ENCODE data around the gene INSR. TPM values are rescaled to one million over a fixed set of nuclear protein-coding genes. Genes with fewer than 3 reads are reported as not detected.

Gene INSR
- total RNA-seq, 1 donor from 2014 or later: 3.2 TPM

DNA sequence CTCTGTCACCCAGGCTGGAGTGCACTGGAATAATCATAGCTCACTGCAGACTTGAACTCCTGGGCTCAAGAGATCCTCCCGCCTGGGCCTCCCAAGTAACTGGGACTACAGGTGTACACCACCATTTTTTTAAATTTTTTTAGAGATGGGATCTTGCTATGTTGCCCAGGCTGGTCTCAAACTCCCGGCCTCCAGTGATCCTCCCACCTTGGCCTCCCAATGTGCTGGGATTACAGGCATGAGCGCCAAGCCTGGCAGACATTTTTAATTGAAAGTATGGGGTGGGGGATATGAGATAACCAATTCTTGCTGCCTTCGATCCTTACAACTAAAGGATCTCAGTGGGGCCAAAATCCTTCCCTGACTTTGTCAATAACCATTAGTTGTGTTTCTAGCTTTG lies 132.9 kb downstream of the INSR start:
- intact Hi-C loops (cut with micrococcal nuclease): no loop called here
- CTCF ChIA-PET: no interaction called here
- Mint-ChIP-seq H3K4me3 (no peak overlapping the region), H3K36me3 (ENCODE audit: low read depth) (no peaks in the 10 kb centered on the region), H3K27me3 (no peaks in the 10 kb centered on the region), H3K4me1 (no peaks in the 10 kb centered on the region), H3K27ac (no peak overlapping the region), H3K9me3 (no peaks in the 10 kb centered on the region)
- TF ChIP-seq, protein P1, sequence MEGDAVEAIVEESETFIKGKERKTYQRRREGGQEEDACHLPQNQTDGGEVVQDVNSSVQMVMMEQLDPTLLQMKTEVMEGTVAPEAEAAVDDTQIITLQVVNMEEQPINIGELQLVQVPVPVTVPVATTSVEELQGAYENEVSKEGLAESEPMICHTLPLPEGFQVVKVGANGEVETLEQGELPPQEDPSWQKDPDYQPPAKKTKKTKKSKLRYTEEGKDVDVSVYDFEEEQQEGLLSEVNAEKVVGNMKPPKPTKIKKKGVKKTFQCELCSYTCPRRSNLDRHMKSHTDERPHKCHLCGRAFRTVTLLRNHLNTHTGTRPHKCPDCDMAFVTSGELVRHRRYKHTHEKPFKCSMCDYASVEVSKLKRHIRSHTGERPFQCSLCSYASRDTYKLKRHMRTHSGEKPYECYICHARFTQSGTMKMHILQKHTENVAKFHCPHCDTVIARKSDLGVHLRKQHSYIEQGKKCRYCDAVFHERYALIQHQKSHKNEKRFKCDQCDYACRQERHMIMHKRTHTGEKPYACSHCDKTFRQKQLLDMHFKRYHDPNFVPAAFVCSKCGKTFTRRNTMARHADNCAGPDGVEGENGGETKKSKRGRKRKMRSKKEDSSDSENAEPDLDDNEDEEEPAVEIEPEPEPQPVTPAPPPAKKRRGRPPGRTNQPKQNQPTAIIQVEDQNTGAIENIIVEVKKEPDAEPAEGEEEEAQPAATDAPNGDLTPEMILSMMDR (IDR thresholded peaks at IDR 0.05): no peak
- POLR2A ChIA-PET: no interaction called here
- ATAC-seq (ENCODE audit: low read depth): no peak
- DNase-seq: no peak

GRCh38 chr19:7159105-7159933 lies 134.9 kb downstream of the INSR start:
- POLR2A ChIA-PET: no interaction called here

GRCh38 chr19:7153022-7153421 lies 141.2 kb downstream of the INSR start:
- H3K27me3 Mint-ChIP-seq: no peaks in the 10 kb centered on the region
- ChIA-PET CTCF (interaction anchor here (1.3 kb wide), 1 partner anchor 188 kb away, joined by 4 read pairs; no protein-coding TSS in a partner anchor), POLR2A (no interaction called here)
- DNase-seq (no peak), ATAC-seq (ENCODE audit: low read depth) (no peak)
- H3K4me3 Mint-ChIP-seq: no peak overlapping the region
- intact Hi-C loops (cut with micrococcal nuclease): no loop called here
- TF ChIP-seq, protein P1 (IDR thresholded peaks at IDR 0.05): no peak
- no peaks in the 10 kb centered on the region for H3K9me3 Mint-ChIP-seq
- no peaks in the 10 kb centered on the region for H3K36me3 Mint-ChIP-seq (ENCODE audit: low read depth)
- no peak overlapping the region for H3K27ac Mint-ChIP-seq
- H3K4me1 Mint-ChIP-seq: peaks cover 5% of the 10 kb centered on the region

More at GRCh38 chr19:7159105-7159933, 134.9 kb downstream of the INSR start:
- TF ChIP-seq, protein P1 (IDR thresholded peaks at IDR 0.05): no peak
- DNase-seq: no peak
- H3K36me3 Mint-ChIP-seq (ENCODE audit: low read depth): no peaks in the 10 kb centered on the region
- no peak overlapping the region for H3K27ac Mint-ChIP-seq
- H3K9me3 Mint-ChIP-seq: no peaks in the 10 kb centered on the region
- ATAC-seq (ENCODE audit: low read depth): no peak
- CTCF ChIA-PET: no interaction called here
- H3K4me3 Mint-ChIP-seq: no peak overlapping the region
- no peaks in the 10 kb centered on the region for H3K27me3 Mint-ChIP-seq
- no peaks in the 10 kb centered on the region for H3K4me1 Mint-ChIP-seq
- intact Hi-C loops (cut with micrococcal nuclease): no loop called here

DNA sequence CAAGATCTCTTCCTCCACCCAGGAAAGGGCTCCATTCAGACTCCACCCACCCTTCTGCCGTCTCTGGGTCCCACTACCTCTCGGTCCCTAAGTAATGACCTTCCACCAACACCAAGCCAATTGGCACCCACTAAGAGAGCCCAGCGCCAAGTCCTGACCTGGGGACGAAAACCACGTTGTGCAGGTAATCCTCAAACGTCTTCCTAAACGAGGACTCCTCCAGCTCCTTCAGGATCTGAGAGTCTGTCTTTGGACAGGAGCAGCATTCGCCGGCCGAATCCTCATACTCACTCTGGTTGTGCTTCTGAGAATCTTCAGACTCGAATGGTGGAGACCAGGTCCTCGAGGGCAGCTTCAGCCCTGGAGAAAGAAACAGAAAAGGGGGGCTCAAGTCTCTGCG lies 141.6 kb downstream of the INSR start:
- ATAC-seq (ENCODE audit: low read depth): no peak
- ChIA-PET CTCF (interaction anchor here (1.3 to 6.2 kb wide), 2 partner anchors 187 to 189 kb away, joined by 4 to 54 read pairs; no protein-coding TSS in a partner anchor), POLR2A (no interaction called here)

More for the DNA sequence above, 141.6 kb downstream of the INSR start:
- H3K27ac Mint-ChIP-seq: no peak overlapping the region
- intact Hi-C loops (cut with micrococcal nuclease): no loop called here
- peaks cover 5% of the 10 kb centered on the region for H3K4me1 Mint-ChIP-seq
- no peaks in the 10 kb centered on the region for H3K27me3 Mint-ChIP-seq
- H3K36me3 Mint-ChIP-seq (ENCODE audit: low read depth): no peaks in the 10 kb centered on the region
- TF ChIP-seq, protein P1 (IDR thresholded peaks at IDR 0.05): no peak
- DNase-seq: no peak
- H3K4me3 Mint-ChIP-seq: no peak overlapping the region
- no peaks in the 10 kb centered on the region for H3K9me3 Mint-ChIP-seq

All from activated B cell treated with CpG ODN at 0.5 μM for 24 hours (primary cell).